Muscle of leg (tissue), 11 donors: ENCODE results near the gene AASDH. TPM values are rescaled to one million over a fixed set of nuclear protein-coding genes. Genes with fewer than 3 reads are reported as not detected.
"Not testable (repeated sequence)": the region's sequence is repeated elsewhere in the genome, so short reads cannot be mapped to it uniquely, and the experiment has no call there.

Source experiments
- DNase-seq: peaks from one replicate; pipeline ENCODE4 v3.0.0; 2013
- H3K27ac ChIP-seq: one replicate; pipeline ENCODE4 v1.5.1; 2013; ENCODE audit warnings: mild to moderate bottlenecking, low read length, control low read depth
- H3K27me3 ChIP-seq: one replicate; pipeline ENCODE4 v1.6.1; 2013; ENCODE audit warnings: low read length; ENCODE audit not compliant: control insufficient read depth, insufficient read depth
- H3K36me3 ChIP-seq: one replicate; pipeline ENCODE4 v1.6.1; 2013; ENCODE audit warnings: low read length; ENCODE audit not compliant: control insufficient read depth, insufficient read depth
- H3K4me1 ChIP-seq: one replicate; pipeline ENCODE4 v1.6.1; 2013; ENCODE audit warnings: low read length; ENCODE audit not compliant: control insufficient read depth, insufficient read depth
- H3K4me3 ChIP-seq: one replicate; pipeline ENCODE4 v1.5.1; 2013; ENCODE audit warnings: low read length, control low read depth
- H3K9me3 ChIP-seq: replicated peaks from 2 replicates; pipeline ENCODE4 v1.6.1; 2013; ENCODE audit warnings: low read depth, low read length; ENCODE audit not compliant: control insufficient read depth
- WGBS: methylation state at CpG from one replicate; pipeline ENCODE4 v1.1.5; 2013; ENCODE audit warnings: missing lambda C conversion rate; ENCODE audit not compliant: insufficient coverage; 5-methylcytosine and 5-hydroxymethylcytosine counted together
- polyA plus RNA-seq, 8 donors: library from polyadenylated mRNA; unstranded; fragments of 120-200 nt; gene quantifications; one replicate each; pipeline versions ENCODE4 v1.2.1 to v1.2.3, GENCODE V29; 2013; ENCODE audit warnings: inconsistent platforms in 1 of 8, low replicate concordance in 1 of 8; ENCODE audit not compliant: insufficient read length in 8 of 8, insufficient read depth in 1 of 8
- total RNA-seq: library from RNA; stranded (reverse); fragments of 120-200 nt; gene quantifications from one replicate; pipeline ENCODE4 v1.2.4, GENCODE V29; 2013

Gene AASDH
- total and polyA plus RNA-seq, 9 donors, result 8.3 to 15.7 (median 10.3) TPM

DNA sequence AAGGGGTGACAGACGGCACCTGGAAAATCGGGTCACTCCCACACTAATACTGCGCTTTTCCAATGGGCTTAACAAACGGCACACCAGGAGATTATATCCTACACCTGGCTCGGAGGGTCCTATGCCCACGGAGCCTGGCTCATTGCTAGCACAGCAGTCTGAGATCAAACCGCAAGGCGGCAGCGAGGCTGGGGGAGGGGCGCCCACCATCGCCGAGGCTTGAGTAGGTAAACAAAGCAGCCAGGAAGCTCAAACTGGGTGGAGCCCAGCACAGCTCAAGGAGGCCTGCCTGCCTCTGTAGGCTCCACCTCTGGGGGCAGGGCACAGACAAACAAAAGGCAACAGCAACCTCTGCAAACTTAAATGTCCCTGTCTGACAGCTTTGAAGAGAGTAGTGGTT is 24.3 kb downstream of the AASDH start:
- not testable (repeated sequence) for H3K9me3 ChIP-seq, H3K36me3 ChIP-seq, H3K4me1 ChIP-seq, DNase-seq, H3K27ac ChIP-seq, H3K27me3 ChIP-seq, H3K4me3 ChIP-seq
- 94% methylated on average over 9 of the region's 12 CpGs for WGBS

DNA sequence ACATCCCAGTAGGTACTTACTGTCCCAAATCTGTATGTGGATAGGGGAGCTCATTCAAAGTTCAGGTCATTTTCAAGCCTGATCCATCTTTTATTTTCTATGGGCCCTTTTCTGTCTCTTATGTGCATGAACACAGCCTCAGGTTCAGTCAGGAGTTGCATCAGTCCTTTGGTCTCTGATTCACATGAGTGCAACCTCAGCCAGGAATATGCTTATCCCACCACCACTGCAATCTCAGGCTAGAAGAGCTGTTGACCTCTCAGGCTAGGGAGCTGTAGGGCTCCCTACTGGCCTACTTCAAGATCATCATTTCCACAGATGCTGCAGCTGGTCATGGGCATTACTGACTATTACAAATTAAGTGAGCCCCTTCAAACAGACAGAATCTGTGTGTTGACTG is 27.2 kb downstream of the AASDH start:
- Histone ChIP-seq H3K4me1 (no peaks in the 10 kb centered on the region), H3K36me3 (peaks cover 7% of the 10 kb centered on the region), H3K27ac (no peak overlapping the region), H3K4me3 (no peak overlapping the region), H3K9me3 (peaks cover 5% of the 10 kb centered on the region), H3K27me3 (no peaks in the 10 kb centered on the region)
- no peak for DNase-seq

DNA sequence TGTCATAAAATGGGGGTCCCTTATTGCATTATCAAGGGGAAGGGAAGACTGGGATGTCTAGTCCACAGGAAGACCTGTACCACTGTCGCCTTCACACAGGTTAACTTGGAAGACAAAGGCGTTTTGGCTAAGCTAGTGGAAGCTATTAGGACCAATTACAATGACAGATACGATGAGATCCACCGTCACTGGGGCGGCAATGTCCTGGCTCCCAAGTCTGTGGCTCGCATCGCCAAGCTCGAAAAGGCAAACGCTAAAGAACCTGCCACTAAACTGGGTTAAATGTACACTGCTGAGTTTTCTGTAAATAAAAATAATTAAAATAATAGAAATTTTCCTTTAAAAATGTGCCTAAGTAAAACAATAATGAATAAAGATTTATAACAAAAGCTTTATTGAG is 30.6 kb downstream of the AASDH start:
- no peak overlapping the region for H3K27ac ChIP-seq
- WGBS, result 95% methylated on average over 4 of the region's 9 CpGs

DNA sequence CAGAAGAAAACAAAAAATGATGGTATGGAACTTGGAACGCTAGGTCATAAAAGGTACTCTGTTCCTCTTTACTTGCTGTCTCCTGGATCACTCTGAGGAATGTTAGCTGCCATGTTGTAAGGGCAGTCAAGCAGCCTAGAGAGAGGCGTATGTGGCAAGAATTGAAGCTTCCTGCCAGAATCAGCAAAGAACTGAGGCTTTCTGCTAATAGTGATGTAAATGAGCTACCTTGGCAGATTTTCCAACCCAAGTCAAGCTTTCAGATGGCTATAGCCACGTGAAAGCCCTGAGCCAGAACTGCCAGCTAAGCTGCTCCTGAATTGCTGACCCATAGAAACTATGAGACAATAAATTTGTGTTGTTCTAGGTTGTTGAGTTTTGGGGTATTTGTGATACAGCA is 38.7 kb downstream of the AASDH start:
- H3K27me3 ChIP-seq, result no peaks in the 10 kb centered on the region
- no peak overlapping the region for H3K4me3 ChIP-seq
- H3K4me1 ChIP-seq, result no peaks in the 10 kb centered on the region
- no peaks in the 10 kb centered on the region for H3K9me3 ChIP-seq
- H3K36me3 ChIP-seq, result peaks cover 12% of the 10 kb centered on the region
- WGBS, result 92% methylated on average over 2 of the region's 3 CpGs
- DNase-seq, result no peak
- no peak overlapping the region for H3K27ac ChIP-seq

More for the DNA sequence above, 30.6 kb downstream of the AASDH start:
- DNase-seq, result no peak
- Histone ChIP-seq H3K9me3 (no peaks in the 10 kb centered on the region), H3K27me3 (no peaks in the 10 kb centered on the region), H3K4me3 (no peak overlapping the region), H3K4me1 (no peaks in the 10 kb centered on the region), H3K36me3 (peaks cover 7% of the 10 kb centered on the region)

DNA sequence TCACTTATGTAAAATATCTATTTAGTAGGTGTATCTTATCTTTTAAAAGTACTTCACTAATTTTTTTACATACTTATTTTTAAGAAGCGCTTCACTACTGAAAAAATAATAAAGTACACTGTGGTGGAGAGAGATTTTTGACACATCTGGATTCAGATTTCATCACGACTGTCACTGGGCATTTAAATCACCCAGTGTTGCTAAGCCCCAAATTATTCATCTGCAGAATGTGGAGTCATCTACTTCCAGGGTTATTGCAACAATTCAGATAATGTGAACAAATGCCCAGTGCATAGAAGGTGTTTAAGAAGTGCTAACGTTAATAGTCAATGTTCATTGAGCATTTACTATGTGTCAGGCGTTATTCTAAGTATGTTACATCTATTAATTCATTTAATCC is 41.8 kb downstream of the AASDH start:
- DNase-seq, result no peak
- Histone ChIP-seq H3K36me3 (peaks cover 12% of the 10 kb centered on the region), H3K27ac (no peak overlapping the region), H3K4me1 (no peaks in the 10 kb centered on the region), H3K27me3 (no peaks in the 10 kb centered on the region), H3K9me3 (no peaks in the 10 kb centered on the region), H3K4me3 (no peak overlapping the region)
- WGBS, result no CpG with 5 or more reads among the region's 4 CpGs

DNA sequence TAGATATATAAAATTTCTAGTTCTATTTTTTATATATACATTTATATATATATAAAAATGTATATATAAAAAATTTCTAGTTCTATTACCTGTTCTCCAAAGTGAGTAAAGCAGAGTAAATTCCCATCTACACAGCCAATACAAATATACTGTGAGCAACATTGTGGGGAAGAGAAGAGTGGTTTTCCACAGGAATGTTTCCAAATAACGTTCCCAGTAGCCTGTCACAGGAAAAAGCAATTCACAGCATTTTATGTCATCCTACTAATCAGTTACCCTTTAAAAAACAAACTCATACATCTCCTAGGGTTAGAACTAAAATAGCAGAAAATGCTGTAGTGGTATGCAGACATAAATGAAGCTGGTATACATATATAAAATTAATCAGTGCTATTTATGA is 44.5 kb downstream of the AASDH start:
- WGBS, result no CpG with 5 or more reads among the region's 1 CpG
- peaks cover 4% of the 10 kb centered on the region for H3K36me3 ChIP-seq

DNA sequence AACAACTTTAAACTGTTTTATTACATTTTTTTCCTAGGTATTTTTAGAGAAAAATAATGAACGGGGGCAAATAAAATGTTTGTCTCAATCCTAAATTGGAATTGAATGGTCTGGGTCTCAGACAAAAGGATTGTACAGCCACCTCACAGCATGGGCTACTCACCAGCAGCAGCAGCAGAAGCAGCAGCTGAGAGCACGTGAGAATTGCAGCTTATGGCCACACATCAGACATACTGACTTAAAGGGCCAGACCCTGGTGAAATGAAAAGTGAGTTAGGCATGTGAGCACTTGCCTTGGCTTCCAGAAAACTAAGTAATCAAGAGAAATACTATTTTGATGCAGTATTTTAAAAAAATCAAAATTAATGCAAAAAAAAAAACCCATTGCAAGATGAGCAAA is 56.6 kb downstream of the AASDH start:
- no peaks in the 10 kb centered on the region for H3K27me3 ChIP-seq
- WGBS, result no CpG with 5 or more reads among the region's 2 CpGs

More for the DNA sequence above, 44.5 kb downstream of the AASDH start:
- peaks cover 4% of the 10 kb centered on the region for H3K9me3 ChIP-seq
- no peak overlapping the region for H3K4me3 ChIP-seq
- no peak overlapping the region for H3K27ac ChIP-seq
- no peaks in the 10 kb centered on the region for H3K4me1 ChIP-seq
- H3K27me3 ChIP-seq, result no peaks in the 10 kb centered on the region
- DNase-seq, result no peak

DNA sequence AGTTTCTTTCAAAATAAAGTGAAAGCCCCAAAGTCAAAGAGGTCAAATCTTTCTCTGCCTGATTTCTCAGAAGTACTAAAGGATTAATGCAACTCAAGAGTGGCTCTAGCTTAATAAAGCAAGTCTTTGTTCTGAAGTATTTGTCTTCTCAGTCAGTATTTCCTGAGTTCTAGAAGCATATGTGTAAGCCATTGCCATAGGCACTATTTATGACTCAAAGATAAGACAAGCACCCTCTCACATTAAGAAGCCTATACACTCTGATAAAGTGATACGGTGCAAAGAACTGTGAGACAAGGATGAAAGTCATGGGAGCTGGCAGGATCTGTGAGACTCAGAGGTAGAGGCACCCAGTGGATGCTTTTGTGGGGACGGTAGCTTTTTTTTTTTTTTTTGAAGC is 60.9 kb downstream of the AASDH start:
- Histone ChIP-seq H3K27me3 (no peaks in the 10 kb centered on the region), H3K27ac (no peak overlapping the region), H3K9me3 (no peaks in the 10 kb centered on the region), H3K4me3 (no peak overlapping the region), H3K36me3 (peaks cover 3% of the 10 kb centered on the region), H3K4me1 (no peaks in the 10 kb centered on the region)
- 80% methylated on average over 1 of the region's 2 CpGs for WGBS
- no peak for DNase-seq

More for the DNA sequence above, 56.6 kb downstream of the AASDH start:
- DNase-seq, result no peak
- H3K36me3 ChIP-seq, result no peaks in the 10 kb centered on the region
- no peaks in the 10 kb centered on the region for H3K9me3 ChIP-seq
- no peak overlapping the region for H3K4me3 ChIP-seq
- H3K4me1 ChIP-seq, result no peaks in the 10 kb centered on the region
- no peak overlapping the region for H3K27ac ChIP-seq

DNA sequence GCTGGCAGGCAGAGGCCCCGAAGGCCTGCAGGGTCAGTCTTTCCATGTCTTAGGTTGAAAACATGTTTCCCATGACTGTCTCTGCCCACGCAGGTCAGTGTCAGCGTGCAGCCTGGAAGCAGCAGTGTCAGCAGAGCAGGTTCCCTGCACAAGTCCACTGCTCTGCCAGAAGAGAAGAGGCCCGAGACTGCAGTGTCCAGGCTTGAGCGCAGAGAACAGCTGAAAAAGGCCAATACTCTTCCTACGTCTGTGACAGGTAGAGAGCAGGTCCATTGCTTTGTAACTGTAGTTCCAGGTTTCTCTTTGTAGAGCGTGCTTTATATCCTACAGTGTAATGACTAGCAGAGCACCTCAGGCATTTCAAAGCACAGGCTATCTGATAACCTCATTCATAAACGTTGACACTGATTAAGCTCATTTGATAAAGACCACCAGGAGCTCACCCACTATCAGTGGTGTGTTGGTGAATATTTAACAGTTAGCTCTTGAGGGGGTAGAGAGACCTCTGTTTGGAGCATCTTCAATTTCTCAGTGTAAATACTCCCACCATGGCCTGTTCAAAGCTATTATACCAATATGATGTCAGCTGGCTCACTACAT is 63.2 kb downstream of the AASDH start:
- Histone ChIP-seq H3K36me3 (peaks cover 3% of the 10 kb centered on the region), H3K27me3 (no peaks in the 10 kb centered on the region), H3K4me1 (no peaks in the 10 kb centered on the region), H3K27ac (peak overlapping the region; percentile 60), H3K4me3 (no peak overlapping the region), H3K9me3 (no peaks in the 10 kb centered on the region)
- DNase-seq, result no peak
- 69% methylated on average over 5 of the region's 8 CpGs for WGBS

DNA sequence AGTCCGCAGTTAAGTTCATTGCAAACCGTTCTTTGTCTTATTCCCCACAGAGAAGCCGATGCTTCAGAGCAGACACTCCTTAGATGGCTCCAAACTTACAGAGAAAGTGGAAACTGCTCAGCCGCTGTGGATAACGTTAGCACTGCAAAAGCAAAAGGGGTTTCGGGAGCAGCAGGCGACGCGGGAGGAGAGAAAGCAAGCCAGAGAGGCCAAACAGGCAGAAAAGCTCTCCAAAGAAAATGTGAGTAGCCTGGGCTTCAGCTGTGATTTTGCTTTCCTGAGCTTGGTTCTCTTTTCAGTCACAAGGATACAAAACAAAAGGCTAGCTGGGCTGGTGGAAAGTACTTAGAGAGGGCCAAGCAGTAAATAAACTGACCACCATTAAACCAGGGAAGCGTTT is 64.0 kb downstream of the AASDH start:
- 30% methylated on average over 9 of the region's 10 CpGs for WGBS
- H3K36me3 ChIP-seq, result peaks cover 3% of the 10 kb centered on the region
- H3K27me3 ChIP-seq, result no peaks in the 10 kb centered on the region
- no peak overlapping the region for H3K4me3 ChIP-seq
- no peaks in the 10 kb centered on the region for H3K4me1 ChIP-seq
- H3K27ac ChIP-seq, result peak overlapping the region; percentile 60
- no peaks in the 10 kb centered on the region for H3K9me3 ChIP-seq
- DNase-seq, result peak; percentile 62

DNA sequence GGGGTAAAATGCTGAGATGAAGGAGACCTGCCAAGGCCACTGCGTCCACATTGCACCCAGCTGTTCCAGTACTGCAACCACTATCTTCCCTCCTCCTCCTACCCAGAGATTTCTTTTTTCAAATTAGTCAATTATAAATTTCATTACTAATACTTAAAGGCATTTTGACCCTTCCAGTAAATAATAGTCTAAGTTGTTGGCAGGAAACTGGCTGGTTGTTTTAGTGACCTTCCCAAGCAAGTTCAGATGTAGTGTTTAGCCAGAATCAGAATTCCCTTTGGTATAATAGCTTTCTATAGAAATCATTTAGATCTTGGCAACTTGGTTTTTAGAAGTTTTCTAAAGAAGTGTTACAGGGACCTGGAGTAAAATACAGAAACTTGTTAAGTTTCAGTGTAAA is 66.0 kb downstream of the AASDH start:
- no peaks in the 10 kb centered on the region for H3K9me3 ChIP-seq
- no CpG with 5 or more reads among the region's 1 CpG for WGBS
- no peak overlapping the region for H3K27ac ChIP-seq
- no peaks in the 10 kb centered on the region for H3K4me1 ChIP-seq
- peaks cover 3% of the 10 kb centered on the region for H3K36me3 ChIP-seq
- DNase-seq, result peak; percentile 70
- H3K4me3 ChIP-seq, result no peak overlapping the region
- no peaks in the 10 kb centered on the region for H3K27me3 ChIP-seq
